ENCODE results near the gene GSS. TPM values are rescaled to one million over a fixed set of nuclear protein-coding genes. Genes with fewer than 3 reads are reported as not detected.
"Not testable (repeated sequence)": the region's sequence is repeated elsewhere in the genome, so short reads cannot be mapped to it uniquely, and the experiment has no call there.

The GSS gene
- total RNA-seq, 2 donors from 2014 or later, result 59.7 to 74.2 TPM

- peak in 1 of 2 donors; percentile 88 for ATAC-seq
- H3K27ac Mint-ChIP-seq, result peak overlapping the region; percentile 7 to 60
- DNase-seq (ENCODE audit: low spot score in 2 of 2), result no peak
- no peaks in the 10 kb centered on the region for H3K9me3 Mint-ChIP-seq
- H3K36me3 Mint-ChIP-seq, result peaks cover 0 to 29% of the 10 kb centered on the region in 2 donors
Observed at GRCh38 chr20:34883087-34883688, 72.4 kb downstream of the GSS start.

GRCh38 chr20:34881689-34882088, 73.9 kb downstream of the GSS start:
- no peak for ATAC-seq
- peak overlapping the region in 1 of 2 donors; percentile 7 for H3K27ac Mint-ChIP-seq

DNA sequence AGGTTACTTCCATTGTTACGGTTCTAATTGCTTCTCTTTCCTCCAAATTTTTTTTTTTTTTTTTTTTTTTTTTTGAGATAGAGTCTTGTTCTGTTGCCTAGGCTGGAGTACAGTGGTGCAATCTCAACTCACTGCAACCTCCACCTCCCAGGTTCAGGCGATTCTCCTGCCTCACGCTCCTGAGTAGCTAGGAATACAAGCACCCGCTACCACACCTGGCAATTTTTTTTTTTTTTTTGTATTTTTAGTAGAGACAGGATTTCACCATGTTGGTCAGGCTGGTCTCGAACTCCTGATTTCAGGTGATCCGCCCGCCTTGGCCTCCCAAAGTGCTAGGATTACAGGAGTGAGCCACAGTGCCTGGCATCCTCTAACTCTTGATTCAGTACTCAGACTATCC, 74.6 kb downstream of the GSS start:
- H3K36me3 Mint-ChIP-seq, result peaks cover 0 to 28% of the 10 kb centered on the region in 2 donors
- not testable (repeated sequence) for H3K9me3 Mint-ChIP-seq; DNase-seq (ENCODE audit: low spot score in 2 of 2); H3K27ac Mint-ChIP-seq; ATAC-seq

More at GRCh38 chr20:34881689-34882088, 73.9 kb downstream of the GSS start:
- Mint-ChIP-seq H3K36me3 (peaks cover 0 to 27% of the 10 kb centered on the region in 2 donors), H3K9me3 (no peaks in the 10 kb centered on the region)
- DNase-seq (ENCODE audit: low spot score in 2 of 2), result no peak

DNA sequence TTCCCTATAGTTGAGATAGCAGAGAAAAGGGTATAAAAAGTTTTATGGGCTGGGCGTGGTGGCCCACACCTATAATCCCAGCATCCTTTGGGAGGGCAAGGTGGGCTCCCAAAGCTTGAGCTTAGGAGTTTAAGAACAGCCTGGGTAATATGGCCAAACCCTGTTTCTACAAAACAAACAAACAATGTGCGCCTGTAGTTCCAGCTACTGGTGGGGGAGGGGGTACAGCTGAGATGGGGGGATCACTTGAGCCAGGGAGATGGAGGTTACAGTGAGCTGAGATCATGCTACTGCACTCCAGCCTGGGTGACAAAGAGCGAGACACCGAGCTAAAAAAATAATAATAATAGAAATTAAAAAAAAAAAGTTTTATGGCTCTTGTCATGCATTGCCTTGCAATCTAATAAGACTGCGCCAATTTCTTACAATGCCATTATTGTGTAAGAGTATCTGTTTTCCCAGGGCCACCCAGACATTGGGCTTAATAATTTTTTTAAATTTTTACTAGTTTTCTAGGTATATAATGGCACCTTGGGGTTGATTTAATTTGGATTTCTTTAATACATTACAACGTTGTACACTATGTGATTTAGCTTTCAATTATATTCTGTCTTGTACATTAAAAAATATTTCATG, 75.3 kb downstream of the GSS start:
- no peaks in the 10 kb centered on the region for H3K9me3 Mint-ChIP-seq
- ATAC-seq, result no peak
- no peak overlapping the region for H3K27ac Mint-ChIP-seq
- H3K36me3 Mint-ChIP-seq, result peaks cover 0 to 28% of the 10 kb centered on the region in 2 donors
- DNase-seq (ENCODE audit: low spot score in 2 of 2), result no peak

Other genes starting within 250 kb of the GSS start
- 10 to 100 TPM; 20.4 to 24.1 TPM for gene NCOA6, start 130.2 kb downstream of the GSS start, total RNA-seq
- 10 to 100 TPM; 15.8 to 22.4 TPM for gene GGT7, start 83.0 kb downstream of the GSS start, total RNA-seq
- gene ACSS2, start 79.2 kb downstream of the GSS start, total RNA-seq, result 10 to 100 TPM; 36.0 to 71.7 TPM
- gene MYH7B, start 62 bp upstream of the GSS start, total RNA-seq, result under 1 TPM in 1 of 2 donors, not detected in 1; 0.70 TPM
- gene TRPC4AP, start 137.0 kb upstream of the GSS start, total RNA-seq, result 10 to 100 TPM; 44.6 to 51.3 TPM
- gene EDEM2, start 191.5 kb upstream of the GSS start, total RNA-seq, result 10 to 100 TPM; 12.2 to 17.1 TPM
- gene PROCR, start 216.3 kb upstream of the GSS start, total RNA-seq, result 1 to 10 TPM; 2.3 to 3.1 TPM

Data from activated naive CD4-positive, alpha-beta T cell treated with anti-CD3 and anti-CD28 coated beads, Interleukin-2, amount 50 U/mL, for 72 hours (primary cell).